WTC11 (cell line): ENCODE results near the gene SLC38A4.

Source experiments
- CREM ChIP-seq: sonication (generic); formaldehyde crosslinking; IDR thresholded peaks from 2 replicates; pipeline ENCODE4 v1.8.1; 2022; ENCODE audit warnings: mild to moderate bottlenecking, missing genetic modification reagents, moderate library complexity
- CTCF ChIP-seq: fragments of 200-600 bp; IDR thresholded peaks from 2 replicates; pipeline ENCODE4 v1.8.0; 2022; ENCODE audit warnings: antibody characterized with exemption
- ELF4 ChIP-seq: sonication (generic); formaldehyde crosslinking; IDR thresholded peaks from 2 replicates; pipeline ENCODE4 v1.8.1; 2022; ENCODE audit warnings: low read depth, mild to moderate bottlenecking, moderate library complexity, missing genetic modification reagents
- NR2C2 ChIP-seq: sonication (generic); formaldehyde crosslinking; IDR thresholded peaks from 2 replicates; pipeline ENCODE4 v1.8.0; 2022; ENCODE audit warnings: mild to moderate bottlenecking, missing genetic modification reagents
- SOX15 ChIP-seq: fragments of 250-450 bp; sonication (Bioruptor Pico); IDR thresholded peaks from 2 replicates; pipeline ENCODE4 v1.9.0; 2021; ENCODE audit warnings: mild to moderate bottlenecking
- TF ChIP-seq, protein P1 (sequence below): fragments of 250-450 bp; sonication (Bioruptor Pico); conservative IDR thresholded peaks from 2 replicates; pipeline ENCODE4 v1.9.0; 2021; ENCODE audit warnings: mild to moderate bottlenecking
- TF ChIP-seq, protein P2 (sequence below): sonication (generic); formaldehyde crosslinking; IDR thresholded peaks from 2 replicates; pipeline ENCODE4 v1.8.1; 2022; ENCODE audit warnings: missing genetic modification reagents, borderline replicate concordance

GRCh38 chr12:46754550-46754949, 71.2 kb downstream of the SLC38A4 start:
- no peak for TF ChIP-seq SOX15
- TF ChIP-seq ELF4 (CRISPR knock-in tag), result no peak
- no peak for TF ChIP-seq NR2C2 (CRISPR knock-in tag)
- TF ChIP-seq, protein P1, sequence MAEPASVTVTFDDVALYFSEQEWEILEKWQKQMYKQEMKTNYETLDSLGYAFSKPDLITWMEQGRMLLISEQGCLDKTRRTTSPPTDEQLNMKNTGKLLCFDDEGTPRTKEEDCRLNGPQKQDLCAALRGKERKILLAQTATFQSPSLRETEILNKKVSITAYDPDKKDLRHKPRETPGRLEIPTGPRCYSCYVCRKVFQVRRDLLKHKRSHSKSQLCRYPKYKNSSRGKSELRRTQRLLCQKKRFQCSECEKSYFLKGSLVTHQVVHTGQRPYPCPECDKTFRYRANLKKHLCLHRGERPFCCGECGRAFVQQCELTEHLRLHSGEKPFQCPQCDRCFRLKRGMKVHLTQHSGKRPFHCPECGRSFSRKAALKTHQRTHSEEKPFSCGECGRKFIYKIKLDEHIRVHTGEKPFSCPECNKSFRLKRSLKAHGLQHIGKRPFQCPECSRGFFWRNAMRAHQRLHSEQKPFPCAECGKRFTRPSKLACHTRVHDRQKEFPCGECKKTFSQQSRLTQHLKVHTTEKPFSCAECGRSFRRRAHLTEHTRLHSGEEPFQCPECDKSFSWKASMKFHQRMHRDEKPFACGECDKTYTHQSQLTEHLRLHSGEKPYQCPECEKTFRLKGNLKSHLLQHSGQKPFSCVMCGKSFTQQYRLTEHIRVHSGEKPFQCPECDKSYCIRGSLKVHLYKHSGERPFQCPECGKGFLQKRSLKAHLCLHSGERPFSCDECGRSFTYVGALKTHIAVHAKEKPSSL, result no peak
- no peak for TF ChIP-seq CTCF
- TF ChIP-seq, protein P2, sequence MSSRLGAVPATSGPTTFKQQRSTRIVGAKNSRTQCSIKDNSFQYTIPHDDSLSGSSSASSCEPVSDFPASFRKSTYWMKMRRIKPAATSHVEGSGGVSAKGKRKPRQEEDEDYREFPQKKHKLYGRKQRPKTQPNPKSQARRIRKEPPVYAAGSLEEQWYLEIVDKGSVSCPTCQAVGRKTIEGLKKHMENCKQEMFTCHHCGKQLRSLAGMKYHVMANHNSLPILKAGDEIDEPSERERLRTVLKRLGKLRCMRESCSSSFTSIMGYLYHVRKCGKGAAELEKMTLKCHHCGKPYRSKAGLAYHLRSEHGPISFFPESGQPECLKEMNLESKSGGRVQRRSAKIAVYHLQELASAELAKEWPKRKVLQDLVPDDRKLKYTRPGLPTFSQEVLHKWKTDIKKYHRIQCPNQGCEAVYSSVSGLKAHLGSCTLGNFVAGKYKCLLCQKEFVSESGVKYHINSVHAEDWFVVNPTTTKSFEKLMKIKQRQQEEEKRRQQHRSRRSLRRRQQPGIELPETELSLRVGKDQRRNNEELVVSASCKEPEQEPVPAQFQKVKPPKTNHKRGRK (CRISPR knock-in tag), result no peak
- TF ChIP-seq CREM (CRISPR knock-in tag), result no peak
